Stomach smooth muscle (tissue), 2 donors: ENCODE measurements around the gene DUS1L.

Experiments
- H3K27ac ChIP-seq: one replicate; pipeline ENCODE4 v1.7.0; 2013; ENCODE audit warnings: mild to moderate bottlenecking, low read length, inconsistent platforms
- H3K27me3 ChIP-seq, 2 donors: one replicate each; pipeline ENCODE4 v1.7.0; 2013; ENCODE audit warnings: low read length in 2 of 2; ENCODE audit not compliant: insufficient read depth in 2 of 2, control insufficient read depth in 1 of 2
- H3K36me3 ChIP-seq, 2 donors: one replicate each; pipeline ENCODE4 v1.7.0; 2013; ENCODE audit warnings: low read length in 2 of 2; ENCODE audit not compliant: control insufficient read depth in 2 of 2, insufficient read depth in 2 of 2
- H3K4me1 ChIP-seq: one replicate; pipeline ENCODE4 v1.7.0; 2013; ENCODE audit warnings: low read length; ENCODE audit not compliant: control insufficient read depth, insufficient read depth
- H3K4me3 ChIP-seq, 2 donors: one replicate each; pipeline ENCODE4 v1.7.0; 2013; ENCODE audit warnings: low read length in 2 of 2
- H3K9ac ChIP-seq, 2 donors: one replicate each; pipeline ENCODE4 v1.7.0; 2013; ENCODE audit warnings: low read length in 2 of 2, mild to moderate bottlenecking in 1 of 2
- H3K9me3 ChIP-seq, 2 donors: one replicate each; pipeline ENCODE4 v1.7.0; 2013; ENCODE audit warnings: low read length in 2 of 2; ENCODE audit not compliant: control insufficient read depth in 2 of 2
- donor health status: healthy.
- donor health status: Pancreatic carcinoma.

The DUS1L gene

DNA sequence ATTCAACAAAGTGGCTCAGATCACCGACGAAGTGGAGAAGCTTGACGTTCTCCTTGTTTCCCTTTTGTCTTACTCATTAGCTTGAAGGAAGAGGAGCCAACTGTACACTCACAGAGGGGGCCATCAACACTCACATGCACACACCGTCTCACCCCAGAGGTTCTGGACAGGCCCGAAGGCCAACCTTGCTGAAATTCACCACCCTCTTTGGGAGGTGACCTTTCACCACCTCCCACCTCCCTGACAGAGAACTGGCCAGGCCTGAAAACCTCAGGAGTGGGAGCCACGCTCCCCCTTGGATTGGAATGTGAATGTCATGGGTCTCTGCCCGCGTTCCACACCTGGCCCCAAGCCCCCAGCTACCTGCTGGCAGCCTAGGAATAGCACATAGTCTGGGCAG is 30.1 kb downstream of the DUS1L start:
- H3K27ac ChIP-seq: no peak overlapping the region
- no peak overlapping the region for H3K4me3 ChIP-seq
- H3K27me3 ChIP-seq: peaks cover 0 to 12% of the 10 kb centered on the region in 2 donors
- peaks cover 42% of the 10 kb centered on the region for H3K4me1 ChIP-seq
- no peaks in the 10 kb centered on the region for H3K36me3 ChIP-seq
- no peak overlapping the region for H3K9ac ChIP-seq
- no peaks in the 10 kb centered on the region for H3K9me3 ChIP-seq

DNA sequence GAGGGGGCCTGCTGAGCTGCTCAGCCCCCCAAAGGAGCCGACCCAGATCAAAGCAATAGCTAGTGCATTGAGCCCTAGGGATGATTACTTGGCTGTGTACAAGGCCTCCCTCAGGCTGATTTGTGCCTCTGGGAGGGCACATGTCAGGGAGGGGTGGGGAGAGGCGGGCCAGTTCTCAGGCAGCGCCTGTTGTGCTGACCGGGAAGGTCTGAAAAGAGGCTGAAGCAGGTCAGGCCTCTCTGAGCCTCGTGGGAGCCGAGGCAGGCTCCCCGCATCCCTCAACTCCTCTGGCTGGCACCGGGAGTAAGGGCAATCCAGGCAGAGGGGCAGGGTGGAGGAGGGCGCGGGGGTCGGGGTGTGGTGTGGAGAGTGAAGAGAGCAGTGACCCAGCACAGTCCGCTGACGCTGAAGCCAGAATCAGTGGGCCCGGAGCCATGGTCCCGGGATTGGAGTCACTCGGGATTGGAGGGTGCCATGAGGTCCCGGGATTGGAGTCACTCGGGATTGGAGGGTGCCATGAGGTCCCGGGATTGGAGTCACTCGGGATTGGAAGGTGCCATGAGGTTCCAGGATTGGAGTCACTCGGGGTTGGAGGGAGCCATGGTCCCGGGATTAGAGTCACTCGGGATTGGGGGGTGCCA is 31.1 kb downstream of the DUS1L start:
- no peaks in the 10 kb centered on the region for H3K36me3 ChIP-seq
- H3K4me1 ChIP-seq: peaks cover 48% of the 10 kb centered on the region
- no peak overlapping the region for H3K27ac ChIP-seq
- no peaks in the 10 kb centered on the region for H3K9me3 ChIP-seq
- H3K4me3 ChIP-seq: no peak overlapping the region
- H3K27me3 ChIP-seq: peaks cover 0 to 12% of the 10 kb centered on the region in 2 donors
- H3K9ac ChIP-seq: no peak overlapping the region

DNA sequence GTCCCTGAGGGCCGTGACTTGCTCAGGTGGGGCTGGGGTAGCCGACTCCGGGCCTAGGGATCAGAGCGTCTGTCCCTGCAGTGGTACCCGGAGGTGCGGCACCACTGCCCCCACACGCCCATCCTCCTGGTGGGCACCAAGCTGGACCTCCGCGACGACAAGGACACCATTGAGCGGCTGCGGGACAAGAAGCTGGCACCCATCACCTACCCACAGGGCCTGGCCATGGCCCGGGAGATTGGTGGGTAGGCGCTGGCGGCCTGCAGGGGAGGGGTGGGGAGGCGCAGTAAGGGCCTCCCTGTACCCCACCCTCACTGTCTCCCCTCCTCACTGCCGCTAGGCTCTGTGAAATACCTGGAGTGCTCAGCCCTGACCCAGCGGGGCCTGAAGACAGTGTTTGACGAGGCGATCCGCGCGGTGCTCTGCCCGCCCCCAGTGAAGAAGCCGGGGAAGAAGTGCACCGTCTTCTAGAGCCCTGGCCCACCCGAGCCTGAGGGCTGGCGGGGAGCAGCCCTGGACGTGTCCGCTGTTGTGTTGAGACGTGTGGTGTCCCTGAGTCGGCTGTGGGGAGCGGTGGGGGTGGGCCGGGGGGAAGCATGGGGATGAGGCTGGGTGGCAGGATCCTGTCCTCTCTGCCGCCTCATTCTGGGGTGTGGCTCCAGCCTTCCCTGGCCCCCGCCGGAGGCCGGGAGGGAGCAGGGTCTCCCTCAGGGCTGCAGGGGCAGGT is 32.1 kb downstream of the DUS1L start:
- H3K36me3 ChIP-seq: no peaks in the 10 kb centered on the region
- H3K4me1 ChIP-seq: peaks cover 48% of the 10 kb centered on the region
- H3K27ac ChIP-seq: no peak overlapping the region
- no peak overlapping the region for H3K4me3 ChIP-seq
- H3K9me3 ChIP-seq: no peaks in the 10 kb centered on the region
- H3K27me3 ChIP-seq: peaks cover 0 to 12% of the 10 kb centered on the region in 2 donors
- H3K9ac ChIP-seq: no peak overlapping the region

DNA sequence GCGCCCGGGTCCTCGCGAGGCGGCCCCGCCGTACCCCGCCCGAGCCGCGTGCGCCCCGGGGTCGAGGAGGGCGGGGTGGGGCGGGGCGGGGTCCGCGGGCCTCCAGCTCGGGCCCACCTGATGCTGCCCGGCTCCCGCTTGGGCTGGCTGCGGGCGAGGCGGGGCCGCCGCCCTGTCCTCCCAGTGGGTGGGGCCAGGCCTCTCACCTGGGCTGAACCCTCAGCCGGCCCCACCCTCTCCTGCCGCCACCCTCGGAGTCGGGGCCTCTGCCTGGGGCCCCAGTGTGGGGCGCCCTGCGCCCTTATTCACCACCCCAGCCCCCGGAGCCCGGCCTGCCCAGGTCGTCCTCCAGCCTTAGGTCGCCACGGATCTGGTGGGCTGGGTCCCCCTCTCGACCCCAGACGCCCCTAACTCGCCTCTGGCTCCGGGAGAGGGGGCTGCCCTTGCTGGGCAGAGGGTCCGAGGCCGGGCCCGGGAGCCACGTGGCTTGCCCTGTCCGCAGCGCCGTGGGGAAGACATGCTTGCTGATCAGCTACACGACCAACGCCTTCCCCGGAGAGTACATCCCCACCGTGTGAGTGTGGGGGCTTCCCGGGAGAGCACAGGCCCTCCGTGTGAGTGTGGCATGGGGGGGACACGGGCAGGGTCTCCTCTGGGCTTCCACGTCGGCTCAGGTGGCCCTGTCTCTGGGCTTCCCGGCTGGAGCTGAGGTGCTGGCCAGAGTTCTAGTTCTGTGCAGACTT is 33.5 kb downstream of the DUS1L start:
- H3K4me1 ChIP-seq: peaks cover 39% of the 10 kb centered on the region
- H3K9me3 ChIP-seq: no peaks in the 10 kb centered on the region
- peak overlapping the region in 1 of 2 donors; percentile 54 for H3K4me3 ChIP-seq
- peaks cover 0 to 12% of the 10 kb centered on the region in 2 donors for H3K27me3 ChIP-seq
- no peak overlapping the region for H3K27ac ChIP-seq
- H3K36me3 ChIP-seq: no peaks in the 10 kb centered on the region
- peak overlapping the region in 1 of 2 donors; percentile 47 for H3K9ac ChIP-seq

DNA sequence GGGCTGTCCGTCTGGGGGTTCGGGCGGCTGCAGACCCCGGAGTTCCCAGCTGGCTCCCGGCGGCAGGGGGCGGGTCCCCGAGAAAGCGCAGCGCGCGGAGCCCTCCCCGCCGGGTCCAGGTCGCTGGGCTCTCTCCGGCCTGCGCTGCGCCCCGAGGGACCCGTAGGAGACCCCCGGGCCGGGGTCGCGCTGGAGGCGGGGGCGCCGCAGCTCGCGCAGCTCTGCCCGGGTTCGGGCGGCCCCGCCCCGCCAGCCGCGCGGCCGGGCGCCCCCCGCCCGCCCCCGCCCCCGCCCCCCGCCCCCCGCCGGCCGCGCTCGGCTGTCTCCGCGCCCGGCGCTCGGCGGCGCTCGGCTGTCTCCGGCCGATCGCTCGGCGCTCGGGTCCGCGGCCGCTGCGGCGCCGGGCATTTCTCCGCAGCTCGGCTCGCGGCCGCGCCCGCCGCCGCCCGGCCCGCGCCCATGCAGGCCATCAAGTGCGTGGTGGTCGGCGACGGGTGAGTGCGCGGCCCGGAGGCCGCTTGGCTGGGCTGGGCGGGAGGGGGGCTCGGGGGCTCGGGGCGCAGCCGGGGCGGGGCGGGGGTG is 34.2 kb downstream of the DUS1L start, which contains the start of gene RAC3:
RAC3 (plus strand) TSS at position 376 of the 582 bp plus-strand sequence; CDS start at position 460, 84 bp downstream.
- Histone ChIP-seq H3K4me3 (peak within 1 kb of the TSS; percentile 52 to 71), H3K9ac (peak within 1 kb of the TSS; percentile 28 to 47), H3K9me3 (no peaks in the 10 kb centered on the region), H3K36me3 (no peaks in the 10 kb centered on the region), H3K4me1 (peaks cover 32% of the 10 kb centered on the region), H3K27me3 (peaks cover 0 to 12% of the 10 kb centered on the region in 2 donors), H3K27ac (no peak within 1 kb of the TSS)

GRCh38 chr17:82030470-82031302 is 34.9 kb downstream of the DUS1L start:
- Histone ChIP-seq H3K27me3 (peaks cover 0 to 12% of the 10 kb centered on the region in 2 donors), H3K27ac (no peak overlapping the region), H3K9ac (peak overlapping the region in 1 of 2 donors; percentile 28)

DNA sequence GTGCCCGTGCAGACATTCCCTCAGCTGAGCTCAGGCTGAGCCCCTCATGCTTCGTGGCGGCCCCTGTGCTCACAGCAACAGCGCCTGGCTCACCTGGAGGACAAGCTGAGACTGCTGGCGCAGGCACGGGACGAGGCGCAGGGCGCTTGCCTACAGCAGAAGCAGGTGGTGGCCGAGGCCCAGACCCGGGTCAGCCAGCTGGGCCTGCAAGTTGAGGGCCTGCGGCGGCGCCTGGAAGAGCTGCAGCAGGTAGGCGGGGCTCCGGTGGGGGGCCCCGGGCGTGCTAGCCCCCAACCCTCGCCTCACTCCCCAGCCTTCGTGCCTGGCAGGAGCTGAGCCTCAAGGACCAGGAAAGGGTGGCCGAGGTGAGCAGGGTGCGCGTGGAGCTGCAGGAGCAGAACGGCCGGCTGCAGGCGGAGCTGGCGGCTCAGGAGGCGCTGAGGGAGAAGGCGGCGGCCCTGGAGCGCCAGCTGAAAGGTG is 35.6 kb downstream of the DUS1L start:
- peak overlapping the region in 1 of 2 donors; percentile 71 for H3K4me3 ChIP-seq
- H3K4me1 ChIP-seq: peaks cover 25% of the 10 kb centered on the region
- no peaks in the 10 kb centered on the region for H3K9me3 ChIP-seq
- H3K9ac ChIP-seq: no peak overlapping the region
- H3K27me3 ChIP-seq: peaks cover 0 to 12% of the 10 kb centered on the region in 2 donors
- no peak overlapping the region for H3K27ac ChIP-seq
- H3K36me3 ChIP-seq: no peaks in the 10 kb centered on the region

More at GRCh38 chr17:82030470-82031302, 34.9 kb downstream of the DUS1L start:
- H3K4me1 ChIP-seq: peaks cover 25% of the 10 kb centered on the region
- H3K4me3 ChIP-seq: peak overlapping the region; percentile 52 to 71
- H3K9me3 ChIP-seq: no peaks in the 10 kb centered on the region
- H3K36me3 ChIP-seq: no peaks in the 10 kb centered on the region

DNA sequence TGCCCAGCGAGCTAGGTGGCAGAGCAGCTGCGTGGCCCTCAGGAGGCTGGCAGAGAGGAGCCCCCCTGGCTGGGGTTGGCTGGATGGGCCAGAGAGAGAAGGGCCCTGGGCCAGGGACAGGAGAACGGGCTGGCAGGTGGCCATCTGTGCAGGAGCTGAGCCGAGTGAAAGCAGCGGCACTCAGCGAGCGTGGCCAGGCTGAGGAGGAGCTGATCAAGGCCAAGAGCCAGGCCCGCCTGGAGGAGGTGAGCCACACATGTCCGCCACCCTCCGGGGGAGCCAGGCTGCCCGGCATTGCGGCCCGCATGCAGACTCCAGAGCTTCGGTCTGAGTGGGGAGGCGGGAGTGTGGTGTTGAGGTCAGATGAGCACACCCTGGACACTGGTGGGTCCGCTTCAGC is 36.2 kb downstream of the DUS1L start:
- peaks cover 29% of the 10 kb centered on the region for H3K4me1 ChIP-seq
- no peaks in the 10 kb centered on the region for H3K36me3 ChIP-seq
- peaks cover 0 to 12% of the 10 kb centered on the region in 2 donors for H3K27me3 ChIP-seq
- H3K9ac ChIP-seq: no peak overlapping the region
- no peaks in the 10 kb centered on the region for H3K9me3 ChIP-seq
- no peak overlapping the region for H3K4me3 ChIP-seq
- no peak overlapping the region for H3K27ac ChIP-seq

GRCh38 chr17:82028966-82029365 is 36.6 kb downstream of the DUS1L start:
- Histone ChIP-seq H3K9me3 (no peaks in the 10 kb centered on the region), H3K27ac (no peak overlapping the region), H3K27me3 (peaks cover 0 to 12% of the 10 kb centered on the region in 2 donors), H3K9ac (no peak overlapping the region), H3K36me3 (no peaks in the 10 kb centered on the region), H3K4me3 (no peak overlapping the region), H3K4me1 (peaks cover 33% of the 10 kb centered on the region)
